OCI-M2 (cell line): ENCODE results near the gene HDDC2.

Source experiments
- DNase-seq: peaks from one replicate; lab custom pipeline; 2025; ENCODE audit not compliant: unreplicated experiment; lab: John Stamatoyannopoulos, UW

Gene HDDC2

DNA sequence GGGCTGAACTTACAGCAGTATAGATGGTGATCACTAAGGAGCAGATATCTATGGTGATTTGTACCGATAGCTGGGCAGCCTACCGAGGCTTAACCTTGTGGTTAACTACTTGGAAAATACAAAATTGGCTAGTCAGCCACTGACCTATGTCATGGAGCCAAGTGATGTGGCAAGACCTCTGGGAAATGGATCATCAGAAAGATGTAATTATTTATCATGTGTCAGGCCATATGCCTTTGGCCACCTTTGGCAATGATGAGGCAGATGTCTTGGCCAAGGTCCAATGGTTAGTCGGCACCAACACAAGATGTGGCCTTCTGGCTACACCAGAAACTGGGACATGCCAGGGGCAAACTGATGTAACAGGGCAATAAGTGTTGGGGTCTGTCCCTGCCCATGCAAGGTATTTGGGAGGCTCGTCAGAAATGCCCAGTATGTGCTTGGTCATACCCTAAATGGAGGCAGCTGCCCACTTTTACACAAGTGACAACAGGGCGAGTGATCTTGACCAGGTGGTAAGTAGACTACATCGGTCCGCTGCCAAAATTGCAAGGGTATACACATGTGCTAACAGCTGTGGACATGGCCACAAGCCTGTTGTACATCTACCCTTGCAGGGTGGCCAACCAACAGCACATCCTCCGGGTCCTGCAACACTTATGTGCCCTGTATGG lies 30.1 kb downstream of the HDDC2 start:
- DNase-seq = no peak

DNA sequence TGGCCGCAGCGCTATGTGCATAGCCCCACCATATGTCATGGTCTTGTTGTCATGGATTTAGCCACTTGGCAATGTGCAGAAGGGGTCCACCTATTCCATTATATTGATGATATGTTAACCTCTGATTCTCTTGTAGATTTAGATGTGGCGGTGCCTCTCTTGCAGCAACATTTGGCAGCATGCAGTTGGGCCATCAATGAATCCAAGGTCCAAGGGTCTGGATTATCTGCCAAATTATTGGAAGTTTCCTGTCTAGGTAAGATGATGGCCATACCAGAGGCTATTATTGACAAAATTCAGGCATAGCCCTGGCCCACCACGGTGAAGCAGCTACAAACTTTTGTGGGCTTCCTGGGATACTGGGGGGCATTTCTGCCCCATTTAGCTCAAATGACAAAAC lies 31.4 kb downstream of the HDDC2 start:
- no peak for DNase-seq

DNA sequence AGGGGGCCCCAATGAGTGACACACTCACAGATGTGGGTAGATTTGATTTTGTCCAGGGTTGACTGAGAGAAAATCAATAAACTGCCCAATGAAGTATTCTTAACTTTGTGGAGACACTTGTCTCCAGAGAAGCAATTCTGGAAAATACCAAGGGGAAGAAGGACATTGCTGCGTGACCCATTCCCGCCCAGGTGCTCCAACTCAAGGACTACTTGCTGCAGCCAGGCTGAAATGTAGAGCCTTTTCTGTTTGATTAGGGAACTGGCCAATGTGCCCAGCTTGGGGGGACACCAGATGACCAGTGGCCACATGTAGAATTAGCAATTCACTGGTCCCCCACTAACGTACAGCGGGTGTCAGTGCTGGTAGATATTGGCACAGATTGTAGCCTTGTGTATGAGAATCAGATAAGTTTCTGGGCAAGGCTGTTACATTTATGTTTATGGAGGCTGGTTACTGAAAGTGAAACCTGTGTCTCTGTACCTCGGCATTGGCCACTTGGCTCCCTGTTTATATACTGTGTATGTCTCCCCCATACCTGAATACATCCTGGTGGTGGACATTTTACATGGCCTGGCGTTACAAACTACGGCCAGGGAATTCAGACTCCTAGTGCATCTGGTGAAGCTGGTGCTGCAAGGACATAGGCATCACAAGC lies 32.3 kb downstream of the HDDC2 start:
- no peak for DNase-seq

DNA sequence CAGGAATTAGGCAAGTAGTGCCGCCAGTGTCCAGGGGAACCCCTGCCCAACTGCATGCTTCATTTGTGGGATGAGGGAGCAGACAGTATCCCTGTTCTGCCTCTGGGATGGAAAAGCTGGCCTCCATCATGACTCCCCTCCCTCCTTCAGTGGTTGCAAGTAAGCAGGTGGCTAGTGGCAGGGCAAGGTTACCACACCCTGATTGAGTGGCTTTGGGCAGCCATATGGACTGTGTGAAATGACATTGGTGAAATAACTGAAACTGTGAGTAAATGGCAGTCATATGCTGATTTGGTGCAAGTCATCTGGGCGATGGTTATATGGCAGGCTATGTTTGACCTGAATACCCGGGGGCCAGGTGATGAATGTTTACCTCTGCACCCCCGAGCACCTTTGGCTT lies 33.0 kb downstream of the HDDC2 start:
- DNase-seq = no peak

DNA sequence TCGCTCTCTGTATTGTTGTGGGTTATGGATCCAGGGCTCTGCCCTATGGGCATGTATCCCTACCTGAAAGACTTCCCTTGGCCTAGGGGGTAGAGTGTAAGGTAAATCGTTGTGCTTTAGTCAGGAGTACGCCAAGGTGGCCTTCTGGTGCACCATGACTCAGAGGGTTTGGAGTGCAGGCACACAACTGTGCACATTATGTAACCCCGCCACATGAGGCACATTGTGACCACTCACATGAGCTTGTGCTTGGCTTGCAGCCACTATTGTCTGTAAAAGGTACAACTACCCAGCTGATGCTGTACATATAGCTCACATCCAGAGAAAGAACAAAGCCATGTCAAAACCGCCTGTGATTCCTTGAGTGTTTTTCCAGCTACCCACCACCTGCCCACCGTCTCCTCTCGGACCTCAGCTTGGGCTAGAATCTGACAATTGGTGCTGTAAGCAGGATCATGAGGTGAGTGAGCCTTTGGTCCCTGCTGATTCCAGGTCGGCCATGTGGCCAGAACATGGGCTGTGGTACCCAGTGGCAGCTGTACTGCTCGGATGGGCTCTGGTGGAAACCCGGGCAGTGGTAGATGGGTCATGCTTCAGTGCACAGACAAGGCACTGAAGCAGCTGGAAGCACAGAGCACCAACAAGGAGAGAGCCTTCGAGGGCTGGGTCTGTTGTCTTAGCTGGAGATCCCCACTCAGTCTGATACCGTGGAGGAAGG lies 33.8 kb downstream of the HDDC2 start:
- DNase-seq = no peak

DNA sequence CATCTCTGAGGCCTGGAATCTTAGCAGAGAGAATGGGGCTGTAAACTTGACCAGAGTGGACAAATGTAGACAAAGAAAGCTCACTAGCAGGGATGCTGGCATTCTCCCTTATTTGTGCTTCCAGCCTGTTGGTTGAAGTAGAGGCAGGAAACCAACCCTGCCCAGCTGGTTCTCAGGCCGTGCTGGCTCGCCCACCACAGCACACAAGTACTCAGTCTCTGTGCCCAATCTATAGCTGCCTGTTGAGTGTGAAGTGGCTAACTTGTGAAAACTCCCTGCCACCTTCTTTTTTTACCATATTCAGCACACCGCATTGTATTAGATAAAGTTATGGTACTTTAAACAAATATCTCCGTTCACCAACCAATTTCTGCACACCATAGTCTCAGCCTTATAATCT lies 37.3 kb downstream of the HDDC2 start:
- no peak for DNase-seq

DNA sequence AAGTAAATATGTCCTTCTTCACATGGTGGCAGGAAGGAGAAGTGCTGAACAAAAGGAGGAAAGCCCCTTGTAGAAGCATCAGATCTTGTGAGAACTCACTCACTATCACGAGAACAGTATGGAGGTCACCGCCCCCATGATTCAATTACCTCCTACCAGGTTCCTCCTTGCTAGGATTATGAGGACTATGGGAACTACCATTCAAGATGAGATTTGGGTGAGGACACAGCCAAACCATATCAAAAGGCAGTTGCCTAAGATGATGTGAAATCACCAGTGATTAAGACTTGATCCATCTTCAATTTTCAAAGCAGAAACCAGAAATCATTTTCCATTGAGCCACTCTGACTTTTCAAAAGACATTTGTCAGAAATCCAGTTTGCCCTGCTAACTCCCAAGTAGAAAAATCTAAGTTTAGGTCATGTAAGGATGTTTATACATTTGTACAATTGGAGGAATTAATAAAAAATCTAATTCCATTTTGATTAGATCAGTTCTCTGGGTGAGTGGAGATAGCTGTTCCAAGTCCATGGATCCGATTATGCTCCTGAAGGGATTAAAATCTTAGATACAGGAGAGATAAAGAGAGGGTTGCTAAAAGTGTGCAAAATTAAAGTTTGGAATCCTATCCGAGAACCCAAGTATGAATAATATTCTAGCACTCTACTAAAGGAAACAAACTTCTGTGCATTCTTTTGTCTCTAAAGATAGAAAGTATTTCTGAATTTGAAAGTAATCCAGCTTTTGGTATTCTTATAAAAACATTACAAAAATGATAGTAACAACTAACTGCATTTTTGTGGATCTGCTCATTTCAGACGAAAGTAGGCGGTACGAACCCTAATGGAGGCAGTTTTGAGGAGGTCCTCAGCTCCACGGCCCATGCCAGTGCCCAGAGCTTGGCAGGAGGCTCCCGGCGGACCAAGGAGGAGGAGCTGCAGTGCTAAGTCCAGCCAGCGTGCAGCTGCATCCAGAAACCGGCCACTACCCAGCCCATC lies 39.5 kb downstream of the HDDC2 start:
- DNase-seq = no peak

DNA sequence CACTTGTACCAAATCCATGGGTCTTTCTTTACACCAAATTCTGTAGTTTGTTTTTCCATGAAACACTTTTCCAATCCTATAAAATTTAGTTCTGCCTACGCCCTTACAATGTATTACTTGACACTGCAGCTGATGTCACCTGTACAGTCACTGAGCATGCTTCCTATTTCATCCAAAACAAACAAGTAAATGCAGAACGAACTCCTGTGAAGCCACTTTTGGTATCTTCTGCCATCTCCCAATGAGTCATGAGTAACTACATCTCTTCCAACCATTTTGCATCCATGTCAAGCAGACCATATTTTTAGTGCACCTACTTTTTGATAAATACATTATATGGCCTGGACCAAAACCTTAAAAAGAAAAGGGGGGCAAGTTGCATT lies 42.4 kb downstream of the HDDC2 start:
- DNase-seq = no peak

DNA sequence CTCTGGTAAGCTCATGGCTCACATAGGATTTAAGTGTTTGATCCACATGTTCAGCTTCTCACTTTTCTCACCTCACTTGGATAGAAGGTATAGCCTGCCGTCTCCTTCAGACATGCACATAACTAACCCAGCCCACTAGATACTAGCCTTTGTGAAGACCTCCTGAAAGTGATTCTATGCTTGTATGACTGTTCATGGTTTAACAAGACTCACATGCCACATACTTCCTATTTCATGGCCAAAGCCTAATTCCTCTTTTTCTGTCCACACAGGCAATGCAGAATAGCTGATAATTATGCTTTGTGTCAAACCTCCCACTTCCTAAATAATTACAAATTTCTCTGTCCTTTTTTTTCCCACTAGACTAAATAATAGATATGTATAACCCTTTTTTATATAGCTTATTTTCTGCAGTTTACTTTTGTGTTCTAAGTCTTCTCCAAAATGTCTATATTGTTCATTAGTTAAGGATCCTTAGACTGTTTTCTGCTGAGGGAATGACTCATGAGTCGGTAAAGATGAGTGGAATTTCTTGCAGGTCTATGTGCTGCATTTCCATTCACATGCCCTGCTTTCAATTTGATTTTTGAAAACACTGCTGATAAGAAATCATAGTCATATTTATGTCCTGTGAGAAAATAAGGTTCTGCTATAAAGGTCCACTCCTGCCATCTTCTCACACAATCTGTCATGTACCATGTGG lies 43.0 kb downstream of the HDDC2 start:
- no peak for DNase-seq

DNA sequence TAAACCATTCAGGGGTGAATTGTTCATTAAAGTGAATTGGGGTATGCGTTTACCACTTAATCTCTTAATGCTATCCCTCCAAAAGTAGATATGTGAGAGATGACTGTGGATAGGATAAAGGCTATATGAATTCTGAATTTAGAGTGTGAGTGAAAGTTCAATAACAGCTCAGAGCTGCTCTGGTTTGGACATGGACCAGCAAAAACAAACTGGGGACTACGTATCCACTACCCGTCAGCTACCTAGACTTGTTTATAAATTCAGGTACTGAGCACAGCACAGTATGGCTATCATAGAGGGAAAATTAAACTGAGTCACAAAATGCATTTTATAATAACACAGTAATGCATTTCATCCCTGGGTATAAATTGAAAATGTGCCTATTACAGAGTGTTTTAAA lies 44.4 kb downstream of the HDDC2 start:
- no peak for DNase-seq

DNA sequence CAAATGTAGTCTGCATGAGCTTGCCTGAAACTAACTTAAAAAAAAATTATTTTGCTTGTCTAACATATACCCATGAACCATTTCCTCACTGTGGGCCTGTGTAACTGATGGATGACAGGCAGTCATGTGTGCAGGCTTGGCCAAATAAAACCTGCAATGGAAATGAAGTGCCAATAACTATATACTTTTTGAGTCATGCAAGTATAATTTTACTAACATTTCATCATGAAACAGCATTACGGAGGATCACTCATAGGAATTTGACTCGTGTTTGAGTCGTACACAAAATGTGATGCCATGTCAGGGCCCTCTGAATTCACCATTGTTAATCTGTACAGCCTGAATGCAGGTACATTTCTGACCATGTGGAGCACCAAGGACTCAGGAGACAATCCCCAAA lies 46.6 kb downstream of the HDDC2 start:
- DNase-seq = no peak

DNA sequence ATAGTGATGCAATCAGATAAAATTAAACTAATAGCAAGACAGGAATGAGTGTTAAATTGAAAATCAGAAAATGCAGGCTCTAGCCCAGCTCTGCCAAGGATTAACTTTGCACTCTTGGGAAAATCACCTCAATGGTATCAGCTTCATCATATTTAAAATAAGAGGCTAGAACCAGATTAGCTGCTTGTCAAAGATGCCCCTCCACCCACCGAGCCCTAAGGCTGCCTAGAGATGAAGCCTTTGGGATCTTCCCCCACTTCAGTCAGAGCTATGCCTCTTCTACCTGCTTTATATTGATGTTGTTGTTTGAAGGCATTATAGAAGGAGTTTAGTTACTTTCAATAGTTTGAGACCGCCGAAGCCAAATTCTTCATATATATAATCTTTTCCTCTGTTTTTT lies 47.4 kb downstream of the HDDC2 start:
- DNase-seq = no peak

DNA sequence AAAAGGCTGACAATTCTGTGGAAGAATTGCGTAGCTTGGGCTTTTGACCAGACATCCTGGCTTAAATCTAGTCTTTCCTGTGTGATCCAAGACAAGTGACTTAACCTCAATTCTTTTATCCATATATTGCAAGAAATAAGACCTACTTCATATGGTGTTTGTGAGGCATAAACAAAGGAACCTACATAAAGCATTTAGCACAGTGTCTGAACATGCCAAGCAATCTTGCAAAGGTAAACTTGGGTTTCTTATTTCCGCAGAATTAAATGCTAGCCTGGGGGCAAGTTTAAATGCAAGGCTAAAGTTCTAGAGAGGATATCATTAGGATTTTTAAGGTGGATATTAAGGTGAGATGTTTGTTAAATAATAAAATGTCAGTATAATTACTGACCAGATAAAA lies 47.9 kb downstream of the HDDC2 start:
- no peak for DNase-seq

DNA sequence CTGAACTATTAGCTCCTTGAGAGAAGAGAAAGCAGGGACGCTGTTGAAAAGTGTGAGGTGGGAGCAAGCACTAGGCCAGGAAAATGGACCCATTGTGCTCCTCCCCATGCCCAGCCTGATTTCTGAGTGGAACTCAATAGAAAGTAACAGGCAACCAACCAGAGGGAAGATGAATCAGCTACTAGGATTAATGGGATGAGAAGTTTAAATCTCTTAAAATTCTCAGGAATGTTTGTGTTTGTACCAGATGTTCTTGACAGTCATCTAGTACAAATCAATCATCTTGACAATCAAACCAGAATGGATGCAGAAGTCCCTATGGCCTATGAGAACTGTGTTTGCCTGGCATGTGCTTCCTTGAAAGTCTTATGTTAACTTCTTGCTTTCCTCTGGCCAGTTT lies 48.9 kb downstream of the HDDC2 start:
- no peak for DNase-seq

DNA sequence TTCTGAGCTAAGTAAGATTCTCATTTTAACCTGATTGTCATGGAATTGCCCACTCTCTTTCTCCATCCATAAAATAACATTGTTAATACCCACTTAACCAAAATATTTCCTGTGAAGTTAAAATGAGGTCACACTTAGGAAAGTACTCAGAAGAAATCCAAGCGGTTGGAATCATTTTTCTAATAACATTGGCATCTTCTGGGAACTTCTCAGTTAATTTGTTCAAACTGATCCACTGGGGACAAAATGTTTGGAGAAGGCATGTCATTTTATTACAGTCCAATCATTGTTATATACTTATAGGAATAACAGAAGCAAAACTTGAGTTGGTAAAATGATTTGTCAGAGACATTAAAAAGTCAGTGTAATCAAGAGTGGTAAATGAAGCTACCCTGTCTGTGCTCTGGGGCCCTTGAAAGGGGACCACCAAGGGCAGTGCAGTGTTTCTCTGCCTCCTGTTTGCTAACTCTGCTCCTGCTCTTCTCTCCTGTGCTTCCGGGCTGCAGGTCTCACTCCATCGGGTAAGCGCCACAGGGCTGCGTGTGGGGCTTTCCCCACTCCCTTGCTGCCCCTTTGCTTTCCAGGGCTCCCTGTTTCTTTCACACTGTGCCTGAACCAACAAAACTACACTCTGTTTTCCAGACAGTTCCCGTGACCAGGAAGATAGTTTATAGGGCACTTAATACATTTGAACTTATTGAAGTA lies 50.1 kb downstream of the HDDC2 start:
- DNase-seq = no peak

DNA sequence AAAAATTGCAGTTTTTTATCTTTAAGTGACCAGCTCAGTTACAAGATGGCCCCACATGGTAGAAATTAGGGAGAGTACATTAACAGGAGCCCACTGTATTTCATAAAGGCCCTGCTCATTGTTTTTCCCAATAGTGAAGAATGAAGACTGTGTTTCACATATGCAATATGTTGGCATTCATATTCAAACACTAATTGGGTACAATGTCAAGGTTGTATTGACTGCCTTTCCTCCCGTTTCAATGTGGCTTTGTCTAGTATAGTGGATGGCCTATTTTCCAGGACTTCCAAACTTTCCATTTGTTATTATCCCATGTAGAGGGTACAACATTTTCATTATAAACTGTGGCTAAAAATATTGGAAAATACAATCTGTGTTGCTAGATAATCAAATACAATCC lies 51.3 kb downstream of the HDDC2 start:
- DNase-seq = no peak

DNA sequence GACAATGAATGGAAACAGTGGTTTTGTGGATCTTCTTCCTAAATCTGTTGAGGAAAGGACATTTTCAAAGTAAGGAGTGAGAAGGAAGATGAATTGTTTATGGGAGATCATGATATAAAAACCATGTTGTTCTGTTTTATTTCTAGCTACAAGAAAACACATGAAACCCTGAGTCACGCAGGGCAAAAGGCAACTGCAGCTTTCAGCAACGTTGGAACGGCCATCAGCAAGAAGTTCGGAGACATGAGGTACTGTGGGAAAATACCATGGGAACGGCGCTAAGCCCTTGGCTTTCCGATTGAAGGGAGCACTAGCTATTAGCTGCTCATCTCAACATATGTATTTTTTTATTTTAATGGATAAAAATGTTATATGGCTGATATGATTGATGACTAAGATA lies 53.6 kb downstream of the HDDC2 start:
- no peak for DNase-seq

DNA sequence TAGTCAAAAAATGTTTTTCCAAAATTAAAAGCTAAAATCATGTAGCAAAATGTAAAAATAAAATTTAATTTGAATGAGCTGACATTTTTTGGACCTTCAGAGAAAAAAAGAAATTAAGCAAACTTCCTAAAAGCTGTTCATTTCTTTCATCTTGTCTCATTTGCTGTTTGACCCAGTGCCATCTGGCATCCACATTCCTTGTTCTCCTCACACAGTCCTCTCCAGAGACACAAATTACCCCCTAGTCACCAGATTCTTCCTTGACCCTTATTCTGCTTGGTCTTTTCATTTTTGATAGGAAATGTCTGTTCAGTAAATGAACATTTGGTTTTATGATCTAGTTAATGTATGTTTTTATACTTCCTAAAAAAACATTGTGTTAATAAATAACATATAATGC lies 55.2 kb downstream of the HDDC2 start:
- no peak for DNase-seq

DNA sequence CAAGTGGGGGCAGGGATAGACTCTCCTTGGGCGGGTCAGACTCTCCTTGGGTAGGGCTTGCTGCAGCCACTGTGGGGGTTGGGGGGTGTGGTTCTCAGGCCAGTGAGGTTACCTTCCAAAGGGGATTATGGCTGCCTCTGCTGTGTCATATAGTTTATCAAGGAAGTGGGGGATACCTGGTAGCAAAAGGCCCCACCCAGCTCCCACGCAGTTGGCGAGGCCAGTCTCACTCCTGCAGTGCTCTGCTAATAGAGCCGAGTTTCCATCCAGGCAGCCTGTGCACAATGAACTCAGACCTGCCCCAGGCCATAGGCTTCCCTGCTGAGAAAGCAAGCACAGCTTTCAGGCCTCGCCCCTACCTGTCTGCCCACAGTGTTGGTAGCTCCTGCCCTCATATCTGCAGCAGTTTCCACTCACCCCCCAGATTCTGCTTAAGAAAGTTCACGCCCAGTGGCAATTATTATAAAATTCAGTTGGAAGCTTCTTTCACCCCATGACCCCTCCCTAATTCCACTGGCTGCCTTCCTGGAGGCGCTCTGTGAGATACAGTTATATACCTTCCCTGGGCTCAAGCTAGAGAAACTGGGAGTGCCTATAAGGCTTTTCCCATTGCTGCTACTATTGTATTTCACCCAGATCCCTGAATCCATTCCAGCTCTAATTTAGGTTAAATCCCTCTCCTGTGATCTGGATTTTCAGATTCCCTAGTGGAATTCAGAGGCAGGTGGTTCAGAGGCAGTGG lies 56.1 kb downstream of the HDDC2 start:
- DNase-seq = no peak
